Measurements from ENCODE around the gene WDPCP.

DNA sequence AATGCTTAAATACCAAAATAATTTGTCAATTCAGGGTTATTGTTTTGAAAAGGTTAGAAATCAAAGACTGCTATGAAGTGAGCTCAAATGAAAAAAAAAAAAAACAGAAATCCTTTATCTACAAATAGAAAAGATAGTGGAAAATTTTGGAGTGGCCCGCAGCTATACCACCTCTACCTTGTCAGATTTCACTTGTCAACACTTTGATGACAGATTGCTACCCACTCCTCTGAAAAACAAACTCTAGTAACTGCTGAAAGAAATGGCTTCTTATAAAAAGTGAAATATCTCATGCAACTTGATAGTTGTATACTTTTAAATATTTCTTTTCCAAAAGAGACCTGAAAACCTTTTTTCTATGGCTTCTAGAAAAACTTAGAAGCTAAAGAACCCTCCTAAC, 84.5 kb downstream of the WDPCP start:
- TF ChIP-seq, protein P1, sequence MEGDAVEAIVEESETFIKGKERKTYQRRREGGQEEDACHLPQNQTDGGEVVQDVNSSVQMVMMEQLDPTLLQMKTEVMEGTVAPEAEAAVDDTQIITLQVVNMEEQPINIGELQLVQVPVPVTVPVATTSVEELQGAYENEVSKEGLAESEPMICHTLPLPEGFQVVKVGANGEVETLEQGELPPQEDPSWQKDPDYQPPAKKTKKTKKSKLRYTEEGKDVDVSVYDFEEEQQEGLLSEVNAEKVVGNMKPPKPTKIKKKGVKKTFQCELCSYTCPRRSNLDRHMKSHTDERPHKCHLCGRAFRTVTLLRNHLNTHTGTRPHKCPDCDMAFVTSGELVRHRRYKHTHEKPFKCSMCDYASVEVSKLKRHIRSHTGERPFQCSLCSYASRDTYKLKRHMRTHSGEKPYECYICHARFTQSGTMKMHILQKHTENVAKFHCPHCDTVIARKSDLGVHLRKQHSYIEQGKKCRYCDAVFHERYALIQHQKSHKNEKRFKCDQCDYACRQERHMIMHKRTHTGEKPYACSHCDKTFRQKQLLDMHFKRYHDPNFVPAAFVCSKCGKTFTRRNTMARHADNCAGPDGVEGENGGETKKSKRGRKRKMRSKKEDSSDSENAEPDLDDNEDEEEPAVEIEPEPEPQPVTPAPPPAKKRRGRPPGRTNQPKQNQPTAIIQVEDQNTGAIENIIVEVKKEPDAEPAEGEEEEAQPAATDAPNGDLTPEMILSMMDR (IDR thresholded peaks at IDR 0.05), result no peak
- no peak for TF ChIP-seq POLR2A (IDR thresholded peaks at IDR 0.05)
